ENCODE measurements around the gene ZNF740. TPM values are rescaled to one million over a fixed set of nuclear protein-coding genes. Genes with fewer than 3 reads are reported as not detected.
A peak's percentile ranks its signal among the peaks of the same experiment; 100 is the strongest.
"Not testable (repeated sequence)": the region's sequence is repeated elsewhere in the genome, so short reads cannot be mapped to it uniquely, and the experiment has no call there.

ZNF740 gene
- total RNA-seq, 1 experiment from 2014 or later = 35.8 TPM

DNA sequence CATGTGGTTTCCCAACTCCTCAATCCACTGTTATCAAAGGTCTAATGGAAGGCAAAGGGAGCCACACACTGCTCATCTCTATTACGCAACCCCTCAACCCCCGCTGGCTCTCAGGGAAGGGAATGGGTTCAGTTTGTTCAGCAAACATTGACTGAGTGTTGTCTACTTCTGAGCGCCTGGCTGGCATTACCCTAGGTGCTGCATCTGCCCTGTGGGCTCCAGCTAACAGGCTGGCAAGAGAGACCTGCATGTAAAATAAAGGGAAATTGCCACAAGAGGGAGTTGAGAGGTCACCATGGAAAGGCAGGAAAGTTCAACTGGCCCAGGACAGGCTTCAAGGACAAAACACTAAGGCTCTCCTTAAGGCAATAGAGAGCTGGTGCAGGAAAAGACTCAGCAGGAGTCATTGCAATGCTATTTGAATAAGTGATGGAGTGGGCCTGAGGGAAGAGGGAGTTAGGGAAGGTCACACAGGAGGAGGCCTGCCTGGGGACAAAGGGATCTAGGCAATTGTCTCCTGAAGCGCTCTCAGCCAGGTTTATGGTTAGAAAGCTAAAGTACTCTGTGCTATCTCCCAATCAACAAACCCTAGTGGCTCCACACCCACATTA lies 5.5 kb upstream of the ZNF740 start:
- H3K36me3 Mint-ChIP-seq (ENCODE audit: insufficient read depth, unreplicated experiment) = peaks cover 5% of the 10 kb centered on the region
- DNase-seq = peak; percentile 63 to 73
- no peak overlapping the region for H3K4me3 ChIP-seq (ENCODE audit: low read depth, low read length)
- H3K4me1 Mint-ChIP-seq (ENCODE audit: low read depth, unreplicated experiment) = peaks cover 19% of the 10 kb centered on the region
- H3K27ac Mint-ChIP-seq (ENCODE audit: unreplicated experiment) = peak overlapping the region; percentile 19
- POLR2A ChIA-PET = interaction anchor here (1.2 kb wide), 1 partner anchor 96 kb away, joined by 9 read pairs; the partner anchor contains the start of gene SPRYD3
- no peaks in the 10 kb centered on the region for H3K9me3 ChIP-seq
- CTCF ChIA-PET = interaction anchor here (0.6 to 1.4 kb wide), 8 partner anchors 12 to 146 kb away, joined by 3 to 9 read pairs (median 6); partner anchors contain the start of genes AAAS, PFDN5, SOAT2 and SPRYD3
- H3K36me3 ChIP-seq (ENCODE audit: control insufficient read depth, insufficient read depth, low read length) = no peaks in the 10 kb centered on the region
- intact Hi-C loops (cut with micrococcal nuclease; ENCODE audit: unreplicated experiment) = no loop called here
- peaks cover 16% of the 10 kb centered on the region for H3K4me1 ChIP-seq
- H3K27me3 Mint-ChIP-seq (ENCODE audit: insufficient read depth, unreplicated experiment) = no peaks in the 10 kb centered on the region
- H3K27me3 ChIP-seq (replicated peaks; ENCODE audit: control insufficient read depth, insufficient read depth, low read length) = no peaks in the 10 kb centered on the region
- TF ChIP-seq, protein P1, sequence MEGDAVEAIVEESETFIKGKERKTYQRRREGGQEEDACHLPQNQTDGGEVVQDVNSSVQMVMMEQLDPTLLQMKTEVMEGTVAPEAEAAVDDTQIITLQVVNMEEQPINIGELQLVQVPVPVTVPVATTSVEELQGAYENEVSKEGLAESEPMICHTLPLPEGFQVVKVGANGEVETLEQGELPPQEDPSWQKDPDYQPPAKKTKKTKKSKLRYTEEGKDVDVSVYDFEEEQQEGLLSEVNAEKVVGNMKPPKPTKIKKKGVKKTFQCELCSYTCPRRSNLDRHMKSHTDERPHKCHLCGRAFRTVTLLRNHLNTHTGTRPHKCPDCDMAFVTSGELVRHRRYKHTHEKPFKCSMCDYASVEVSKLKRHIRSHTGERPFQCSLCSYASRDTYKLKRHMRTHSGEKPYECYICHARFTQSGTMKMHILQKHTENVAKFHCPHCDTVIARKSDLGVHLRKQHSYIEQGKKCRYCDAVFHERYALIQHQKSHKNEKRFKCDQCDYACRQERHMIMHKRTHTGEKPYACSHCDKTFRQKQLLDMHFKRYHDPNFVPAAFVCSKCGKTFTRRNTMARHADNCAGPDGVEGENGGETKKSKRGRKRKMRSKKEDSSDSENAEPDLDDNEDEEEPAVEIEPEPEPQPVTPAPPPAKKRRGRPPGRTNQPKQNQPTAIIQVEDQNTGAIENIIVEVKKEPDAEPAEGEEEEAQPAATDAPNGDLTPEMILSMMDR (IDR thresholded peaks at IDR 0.05; ENCODE audit: insufficient read depth in 1 of 2, low read depth in 1 of 2, low read length in 1 of 2, severe bottlenecking in 1 of 2, unreplicated experiment in 1 of 2) = peak; percentile 38 to 46
- H3K4me3 Mint-ChIP-seq (ENCODE audit: unreplicated experiment) = peak overlapping the region; percentile 33
- H3K9me3 Mint-ChIP-seq (ENCODE audit: unreplicated experiment) = no peaks in the 10 kb centered on the region
- no TSS peak for BruUV-seq (replicated peaks)

DNA sequence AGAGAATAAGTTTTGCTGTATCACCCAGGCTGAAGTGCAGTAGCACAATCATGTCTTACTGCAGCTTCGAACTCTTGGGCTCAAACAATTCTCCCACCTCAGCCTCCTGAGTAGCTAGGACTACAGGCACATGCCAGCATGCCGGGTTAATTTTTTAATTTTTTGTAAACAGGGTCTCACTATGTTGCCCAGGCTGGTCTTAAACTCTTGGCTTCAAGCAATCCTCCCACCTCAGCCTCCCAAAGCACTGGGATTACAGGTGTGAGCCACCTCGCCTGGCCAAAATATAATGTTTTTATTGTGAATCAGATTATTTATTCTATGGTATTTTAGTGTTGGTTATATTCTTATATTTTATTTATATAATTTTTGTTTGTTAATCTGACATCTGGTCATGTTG lies 3.8 kb upstream of the ZNF740 start:
- no peak for DNase-seq
- H3K27me3 Mint-ChIP-seq (ENCODE audit: insufficient read depth, unreplicated experiment) = no peaks in the 10 kb centered on the region
- CTCF ChIA-PET = no interaction called here

DNA sequence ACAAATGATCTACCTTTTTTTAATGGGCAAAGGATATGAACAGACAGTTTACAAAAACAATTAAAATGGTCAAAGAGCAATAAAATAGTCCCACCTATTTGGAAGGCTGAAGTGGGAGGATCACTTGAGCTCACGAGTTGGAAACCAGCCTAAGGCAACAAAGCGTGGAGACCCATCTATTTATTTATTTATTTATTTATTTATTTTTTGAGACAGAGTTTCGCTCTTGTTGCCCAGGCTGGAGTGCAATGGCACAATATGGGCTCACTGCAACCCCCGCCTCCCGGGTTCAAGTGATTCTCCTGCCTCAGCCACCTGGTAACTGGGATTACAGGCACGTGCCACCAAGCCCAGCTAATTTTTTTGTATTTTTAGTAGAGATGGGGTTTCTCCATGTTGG lies 3.1 kb upstream of the ZNF740 start:
- H3K27ac Mint-ChIP-seq (ENCODE audit: unreplicated experiment); CTCF ChIA-PET; H3K4me3 ChIP-seq (ENCODE audit: low read depth, low read length); H3K4me3 Mint-ChIP-seq (ENCODE audit: unreplicated experiment); DNase-seq; H3K9me3 Mint-ChIP-seq (ENCODE audit: unreplicated experiment); BruUV-seq (replicated peaks); H3K9me3 ChIP-seq; intact Hi-C loops (cut with micrococcal nuclease; ENCODE audit: unreplicated experiment); H3K27me3 ChIP-seq (replicated peaks; ENCODE audit: control insufficient read depth, insufficient read depth, low read length); H3K36me3 ChIP-seq (ENCODE audit: control insufficient read depth, insufficient read depth, low read length); POLR2A ChIA-PET; H3K27me3 Mint-ChIP-seq (ENCODE audit: insufficient read depth, unreplicated experiment): not testable (repeated sequence)
- H3K4me1 ChIP-seq = peaks cover 24% of the 10 kb centered on the region
- Mint-ChIP-seq H3K4me1 (ENCODE audit: low read depth, unreplicated experiment) (peaks cover 26% of the 10 kb centered on the region), H3K36me3 (ENCODE audit: insufficient read depth, unreplicated experiment) (peaks cover 26% of the 10 kb centered on the region)

More for the DNA sequence above, 3.8 kb upstream of the ZNF740 start:
- intact Hi-C loops (cut with micrococcal nuclease; ENCODE audit: unreplicated experiment) = no loop called here
- no peak overlapping the region for H3K27ac Mint-ChIP-seq (ENCODE audit: unreplicated experiment)
- no TSS peak for BruUV-seq (replicated peaks)
- POLR2A ChIA-PET = no interaction called here
- no peaks in the 10 kb centered on the region for H3K9me3 Mint-ChIP-seq (ENCODE audit: unreplicated experiment)
- peaks cover under 1% of the 10 kb centered on the region; the same call in 1 of the 2 replicates for H3K36me3 ChIP-seq (ENCODE audit: control insufficient read depth, insufficient read depth, low read length)
- H3K4me1 ChIP-seq = peaks cover 20% of the 10 kb centered on the region
- peaks cover 19% of the 10 kb centered on the region for H3K36me3 Mint-ChIP-seq (ENCODE audit: insufficient read depth, unreplicated experiment)
- no peaks in the 10 kb centered on the region for H3K27me3 ChIP-seq (replicated peaks; ENCODE audit: control insufficient read depth, insufficient read depth, low read length)
- no peak overlapping the region for H3K4me3 Mint-ChIP-seq (ENCODE audit: unreplicated experiment)
- H3K4me1 Mint-ChIP-seq (ENCODE audit: low read depth, unreplicated experiment) = peaks cover 19% of the 10 kb centered on the region
- TF ChIP-seq, protein P1 (IDR thresholded peaks at IDR 0.05; ENCODE audit: insufficient read depth in 1 of 2, low read depth in 1 of 2, low read length in 1 of 2, severe bottlenecking in 1 of 2, unreplicated experiment in 1 of 2) = no peak
- H3K9me3 ChIP-seq = no peaks in the 10 kb centered on the region
- H3K4me3 ChIP-seq (ENCODE audit: low read depth, low read length) = no peak overlapping the region

DNA sequence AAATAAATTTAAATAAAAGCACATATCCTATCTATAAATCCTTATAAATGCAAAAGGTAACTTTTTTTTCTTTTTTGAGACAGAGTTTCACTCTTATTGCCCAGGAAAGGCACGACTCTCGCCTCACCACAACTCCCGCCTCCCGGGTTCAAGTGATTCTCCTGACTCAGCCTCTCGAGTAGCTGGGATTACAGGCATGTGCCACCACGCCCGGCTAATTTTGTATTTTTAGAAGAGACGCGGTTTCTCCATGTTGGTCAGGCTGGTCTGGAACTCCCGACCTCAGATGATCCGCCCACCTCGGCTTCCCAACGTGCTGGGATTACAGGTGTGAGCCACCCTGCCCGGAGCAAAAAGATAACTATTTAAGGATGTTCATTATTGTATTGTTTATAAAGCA lies 1.7 kb upstream of the ZNF740 start:
- intact Hi-C loops (cut with micrococcal nuclease; ENCODE audit: unreplicated experiment); H3K9me3 ChIP-seq; H3K9me3 Mint-ChIP-seq (ENCODE audit: unreplicated experiment); H3K27ac Mint-ChIP-seq (ENCODE audit: unreplicated experiment); DNase-seq; CTCF ChIA-PET; H3K27me3 ChIP-seq (replicated peaks; ENCODE audit: control insufficient read depth, insufficient read depth, low read length); H3K36me3 ChIP-seq (ENCODE audit: control insufficient read depth, insufficient read depth, low read length); H3K27me3 Mint-ChIP-seq (ENCODE audit: insufficient read depth, unreplicated experiment); H3K4me3 ChIP-seq (ENCODE audit: low read depth, low read length); POLR2A ChIA-PET; BruUV-seq (replicated peaks): not testable (repeated sequence)
- peaks cover 26% of the 10 kb centered on the region for H3K36me3 Mint-ChIP-seq (ENCODE audit: insufficient read depth, unreplicated experiment)
- H3K4me1 ChIP-seq = peaks cover 32% of the 10 kb centered on the region
- H3K4me1 Mint-ChIP-seq (ENCODE audit: low read depth, unreplicated experiment) = peaks cover 31% of the 10 kb centered on the region
- peak overlapping the region; percentile 83 for H3K4me3 Mint-ChIP-seq (ENCODE audit: unreplicated experiment)
